OCI-M2 (cell line): ENCODE data around the gene DCAF5.
"Not testable (repeated sequence)": the region's sequence is repeated elsewhere in the genome, so short reads cannot be mapped to it uniquely, and the experiment has no call there.

Experiments used
- DNase-seq: peaks from one replicate; lab custom pipeline; 2025; ENCODE audit not compliant: unreplicated experiment; lab: John Stamatoyannopoulos, UW

Gene DCAF5

DNA sequence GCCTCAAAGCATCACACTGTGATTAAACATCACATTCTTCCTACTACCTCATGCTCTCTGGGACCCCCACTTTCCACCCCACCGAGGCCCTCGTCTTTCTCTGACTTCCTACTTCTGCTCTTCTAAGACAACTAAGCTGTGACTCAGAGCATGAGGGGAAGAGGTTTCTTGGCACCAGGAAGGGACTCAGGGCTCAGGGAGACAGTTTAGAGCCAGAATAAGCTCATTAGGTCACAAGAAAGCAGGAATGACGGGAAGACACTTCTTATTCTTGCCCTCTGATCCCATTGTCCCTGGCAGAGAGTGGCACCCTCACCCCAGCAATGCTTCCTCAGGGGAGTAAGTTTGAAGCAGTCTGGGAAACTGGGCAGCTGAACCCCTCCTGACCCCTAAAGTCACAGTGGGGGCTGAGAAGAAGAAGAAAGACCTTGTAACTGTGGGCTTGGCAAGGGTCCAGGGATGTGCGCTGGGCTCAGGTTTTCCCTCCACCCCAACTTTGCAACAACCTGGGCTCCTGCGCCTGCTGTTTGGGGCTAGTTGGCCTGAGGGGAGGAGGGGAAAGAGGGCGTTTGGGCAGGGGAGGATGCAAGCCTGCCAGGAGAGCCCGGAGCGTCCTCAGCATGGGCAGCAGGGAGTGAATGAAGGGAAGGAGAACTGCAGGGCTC, 109.2 kb downstream of the DCAF5 start:
- DNase-seq: no peak

DNA sequence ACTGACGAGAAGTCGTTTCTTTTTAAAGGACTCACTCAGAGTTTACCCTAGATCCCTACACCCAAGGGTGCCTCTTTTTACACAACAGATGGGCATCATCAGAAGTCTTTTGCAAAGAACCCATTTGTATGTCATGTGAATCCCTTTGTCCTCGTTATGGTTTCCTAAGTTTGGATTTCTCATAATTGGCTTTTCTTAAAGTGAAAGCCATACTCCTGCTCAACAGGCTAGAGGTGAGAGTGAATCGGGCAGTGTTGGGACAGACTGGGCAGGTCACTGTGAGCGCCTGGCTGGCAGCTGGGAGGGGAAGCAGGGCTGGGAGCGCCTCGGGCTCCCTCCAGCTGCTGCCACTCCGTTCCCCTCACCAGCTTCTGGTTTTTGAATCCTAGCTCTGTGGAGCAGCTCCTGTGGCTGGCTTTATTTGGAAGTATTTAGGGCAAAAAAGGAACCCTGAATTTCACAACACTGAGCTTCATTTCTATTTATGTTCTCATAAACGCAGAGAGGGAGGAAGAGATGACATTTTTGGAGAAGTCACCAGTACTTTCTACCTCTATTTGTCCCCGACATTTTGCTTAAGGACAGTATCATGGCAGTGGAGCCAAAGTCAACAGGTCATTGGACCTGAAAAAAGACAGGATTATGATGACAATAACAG, 110.0 kb downstream of the DCAF5 start:
- no peak for DNase-seq

GRCh38 chr14:69042299-69042698, 110.6 kb downstream of the DCAF5 start:
- DNase-seq: no peak

DNA sequence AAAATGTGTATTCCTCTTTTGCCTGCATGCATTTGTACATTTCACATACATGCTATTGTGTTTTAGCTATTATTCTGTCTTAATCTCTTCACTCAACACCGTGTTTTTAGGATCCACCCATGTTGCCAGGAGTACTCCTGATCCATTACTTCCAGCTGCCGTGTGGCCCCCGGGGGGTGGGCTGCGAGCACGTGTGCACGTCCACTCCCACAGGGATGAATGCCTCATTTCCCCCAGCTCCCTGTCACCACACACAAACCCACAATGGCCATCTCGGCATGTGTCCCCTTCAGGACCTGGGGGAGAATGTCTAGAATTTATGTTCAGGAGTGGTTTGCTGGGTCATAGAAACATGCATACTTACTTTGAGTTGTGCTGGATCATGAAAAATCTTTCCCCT, 111.1 kb downstream of the DCAF5 start:
- DNase-seq: no peak

GRCh38 chr14:69040353-69040752, 112.6 kb downstream of the DCAF5 start:
- DNase-seq: no peak

DNA sequence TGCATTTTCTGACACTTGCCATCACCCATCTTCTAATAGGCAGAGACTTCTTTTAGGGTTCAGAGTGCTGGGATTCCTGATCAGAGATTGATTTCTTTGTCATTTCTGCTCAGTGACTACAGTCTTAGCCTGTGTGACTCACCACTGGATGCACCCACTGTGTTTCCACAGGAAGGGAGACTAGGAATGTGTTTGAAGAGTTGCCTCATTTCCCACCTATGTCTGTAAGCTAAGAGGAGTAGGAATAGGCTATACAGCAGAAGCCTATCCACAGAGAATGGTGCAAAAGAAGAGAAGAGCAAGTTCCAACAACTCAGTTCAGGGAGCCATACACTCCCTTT, 113.7 kb downstream of the DCAF5 start:
- no peak for DNase-seq

- DNase-seq: no peak
Observed at GRCh38 chr14:69038455-69039287, 114.2 kb downstream of the DCAF5 start.

GRCh38 chr14:69037790-69038454, 115.0 kb downstream of the DCAF5 start:
- DNase-seq: no peak

DNA sequence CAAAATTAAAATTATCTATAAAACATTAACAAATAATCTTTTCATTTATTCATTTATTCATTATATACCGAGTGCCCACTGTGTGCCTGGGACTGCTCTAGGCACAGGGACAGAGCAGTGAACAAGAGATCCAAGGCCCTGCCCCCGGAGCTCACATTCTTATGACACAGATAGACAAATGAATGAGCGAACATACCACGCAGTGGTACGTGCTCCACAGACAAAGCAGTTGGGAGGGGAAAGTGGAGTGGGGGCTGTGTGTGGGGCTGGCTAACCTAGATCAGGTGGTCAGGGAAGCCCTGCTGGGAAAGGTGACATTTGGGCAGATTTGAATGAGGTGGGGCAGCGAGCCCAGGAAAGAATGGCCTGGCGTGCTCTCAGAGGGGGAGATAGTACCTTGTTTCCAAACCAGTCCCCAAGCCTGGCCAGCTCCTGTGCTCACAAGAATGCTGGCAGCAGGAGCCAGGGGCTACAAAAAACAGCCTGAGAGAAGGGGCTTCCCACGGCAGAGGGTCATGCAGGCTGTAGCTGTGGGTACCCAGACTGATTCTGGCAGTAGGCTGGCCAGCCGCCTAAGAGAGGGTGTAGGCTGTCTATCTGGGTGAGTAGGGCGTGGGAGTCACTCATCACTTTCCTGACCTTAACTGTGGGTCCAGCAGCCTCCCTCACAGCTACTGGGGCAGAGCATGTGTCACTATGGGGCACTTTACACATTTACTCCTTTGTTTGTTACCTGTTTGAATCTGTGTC, 116.0 kb downstream of the DCAF5 start:
- DNase-seq: no peak

DNA sequence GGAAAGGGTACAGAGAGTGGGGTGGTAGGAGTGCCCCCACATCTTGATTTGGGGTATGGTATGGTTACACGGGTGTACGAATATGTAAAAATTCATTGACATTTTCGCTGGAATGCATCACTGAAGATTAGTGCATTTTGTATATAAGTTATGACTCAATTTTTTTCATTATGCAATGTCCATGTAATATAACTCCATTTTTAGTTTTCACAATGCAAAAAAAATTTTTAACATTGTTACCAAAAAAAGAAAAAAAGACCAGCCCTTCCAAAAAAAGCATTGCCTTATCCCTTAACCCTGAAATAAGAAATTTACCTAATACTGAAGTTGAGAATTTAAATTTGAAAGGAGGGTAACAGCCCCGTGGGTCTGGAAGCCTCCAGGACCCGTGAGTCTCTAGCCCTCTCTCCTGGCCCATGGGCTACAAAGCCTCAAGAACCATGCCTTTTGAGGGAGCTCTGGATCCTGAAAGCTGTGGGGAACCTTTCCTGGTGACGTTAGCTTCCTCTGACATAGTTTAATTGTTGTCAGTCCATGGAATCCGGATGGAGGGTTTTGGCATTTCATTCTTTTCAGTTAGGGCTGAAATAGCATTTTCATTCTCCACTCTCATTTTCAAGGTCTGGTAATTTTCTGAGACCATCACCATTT, 118.2 kb downstream of the DCAF5 start:
- no peak for DNase-seq

DNA sequence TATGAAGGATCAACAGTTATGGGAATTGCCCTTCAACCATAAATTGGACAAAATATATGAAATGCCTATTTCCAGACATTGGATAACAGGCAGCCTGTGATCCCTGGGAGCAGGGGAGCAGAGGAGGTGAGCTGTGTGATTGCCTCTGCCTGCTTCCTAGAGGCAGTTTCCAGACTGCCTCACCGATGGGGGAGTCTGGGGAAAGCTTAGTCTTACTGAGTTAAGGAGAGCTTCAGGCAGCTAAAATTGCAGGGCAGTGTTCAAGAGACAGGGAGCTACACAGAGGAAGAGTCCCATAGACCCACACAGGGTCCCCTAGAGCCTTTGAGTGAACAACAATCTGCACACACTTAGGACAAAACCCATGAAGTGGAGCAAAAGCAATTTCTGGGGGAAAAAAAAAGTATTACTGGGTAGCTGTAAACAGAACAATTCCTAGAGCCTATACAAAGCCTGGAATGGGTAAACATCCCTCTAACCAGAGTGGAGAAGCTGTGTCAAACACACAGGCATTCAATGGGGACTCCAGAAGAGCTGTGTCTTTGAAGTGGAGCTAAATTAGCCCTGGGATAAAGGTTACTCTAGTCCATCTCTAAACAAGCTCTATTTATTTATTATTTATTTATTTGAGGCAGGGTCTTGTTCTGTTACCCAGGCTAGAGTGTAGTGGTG, 125.5 kb downstream of the DCAF5 start:
- no peak for DNase-seq

GRCh38 chr14:69023035-69023434, 129.9 kb downstream of the DCAF5 start:
- no peak for DNase-seq

GRCh38 chr14:69022093-69022492, 130.8 kb downstream of the DCAF5 start:
- DNase-seq: not testable (repeated sequence)

DNA sequence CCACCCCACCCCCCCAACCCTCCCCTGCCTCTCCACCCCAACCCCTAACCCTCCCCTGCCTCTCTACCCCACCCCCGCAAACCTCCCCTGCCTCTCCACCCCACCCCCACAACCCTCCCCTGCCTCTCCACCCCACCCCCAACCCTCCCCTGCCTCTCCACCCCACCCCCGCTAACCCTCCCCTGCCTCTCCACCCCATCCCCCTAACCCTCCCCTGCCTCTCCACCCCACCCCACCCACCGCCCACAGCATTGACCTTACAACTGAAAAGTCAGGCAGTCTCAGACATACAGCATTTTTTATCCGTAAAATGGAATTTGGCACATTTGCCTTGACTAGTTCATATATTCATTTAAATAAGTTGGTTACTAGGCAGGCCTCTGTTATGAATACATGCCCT, 135.2 kb downstream of the DCAF5 start:
- no peak for DNase-seq

- no peak for DNase-seq
Observed at GRCh38 chr14:69014829-69015259, 138.1 kb downstream of the DCAF5 start.

DNA sequence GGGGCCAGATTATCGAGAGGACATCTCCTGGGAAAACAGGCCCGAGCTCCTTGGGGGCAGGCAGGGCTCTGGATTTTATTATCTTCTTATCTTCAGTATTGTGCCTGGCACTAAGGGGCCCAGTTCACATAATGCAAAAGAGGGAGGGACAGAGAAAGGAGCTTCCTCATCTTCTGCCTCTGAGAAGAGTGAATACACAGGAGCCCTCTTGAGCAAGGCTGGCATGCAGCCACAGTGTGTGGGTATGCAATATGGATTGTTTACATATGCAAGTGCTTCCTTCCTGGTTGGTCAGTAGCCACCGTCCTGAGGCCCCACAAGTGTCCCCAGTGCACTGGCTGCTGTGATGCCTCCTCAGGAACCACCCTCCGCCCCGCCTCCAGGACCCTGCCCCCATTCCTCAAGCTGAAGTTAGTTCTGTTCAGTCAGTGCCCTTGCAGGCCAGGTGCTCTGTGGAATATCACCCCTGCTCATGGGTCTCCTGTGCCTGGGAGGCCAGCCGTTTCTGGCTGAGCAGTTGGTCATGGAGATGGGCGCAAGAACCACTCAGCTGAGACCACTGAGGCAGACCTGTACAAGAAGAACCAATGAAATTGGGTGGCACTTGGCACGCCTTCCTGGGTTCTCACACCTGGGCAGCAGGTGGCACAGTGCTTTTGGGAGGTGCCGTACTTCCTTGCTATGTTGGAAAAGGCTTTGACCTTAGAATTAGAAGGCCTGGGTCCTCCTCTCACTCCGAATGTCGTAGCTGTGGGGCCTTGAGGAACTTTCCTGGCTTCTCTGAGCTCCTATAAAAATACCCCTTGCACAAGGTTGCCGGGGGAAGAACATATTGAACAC, 138.8 kb downstream of the DCAF5 start:
- no peak for DNase-seq

- no peak for DNase-seq
Observed at GRCh38 chr14:69012256-69012953, 140.5 kb downstream of the DCAF5 start.

DNA sequence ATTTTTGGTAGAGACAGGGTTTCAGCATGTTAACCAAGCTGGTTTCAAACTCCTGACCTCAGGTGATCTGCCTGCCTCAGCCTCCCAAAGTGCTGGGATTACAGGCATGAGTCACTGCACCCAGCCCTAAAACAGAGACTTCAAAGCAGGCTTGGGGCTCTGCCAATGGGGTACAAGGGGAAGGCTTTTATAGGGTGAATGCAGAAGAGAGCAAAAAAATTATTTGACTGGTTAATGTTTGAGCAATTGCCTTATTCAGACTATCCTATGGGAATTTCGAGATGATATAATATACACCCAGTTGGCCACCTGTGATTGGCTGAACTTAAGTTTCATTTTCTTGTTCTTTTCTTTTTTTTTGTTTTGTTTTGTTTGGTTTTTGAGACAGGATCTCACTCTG, 142.3 kb downstream of the DCAF5 start:
- no peak for DNase-seq
